T-helper 1 cell (primary cell): Measurements from ENCODE around the gene OR8A1.

Source experiments
- DNase-seq, 5 donors: peaks; one replicate each; pipeline ENCODE4 v3.0.0-alpha.2; 2012 to 2020
- total RNA-seq, 4 donors: gene quantifications; one replicate each; lab custom pipeline; 2026; lab: John Stamatoyannopoulos, UW

Gene OR8A1
- 0 reads per million in 4 donors for total RNA-seq

GRCh38 chr11:124569697-124570096 lies at the start of gene OR8A1:
Gene OR8A1 (plus strand): TSS chr11:124569997. CDS start chr11:124570120, 123 bp downstream.
- DNase-seq = no peak

DNA sequence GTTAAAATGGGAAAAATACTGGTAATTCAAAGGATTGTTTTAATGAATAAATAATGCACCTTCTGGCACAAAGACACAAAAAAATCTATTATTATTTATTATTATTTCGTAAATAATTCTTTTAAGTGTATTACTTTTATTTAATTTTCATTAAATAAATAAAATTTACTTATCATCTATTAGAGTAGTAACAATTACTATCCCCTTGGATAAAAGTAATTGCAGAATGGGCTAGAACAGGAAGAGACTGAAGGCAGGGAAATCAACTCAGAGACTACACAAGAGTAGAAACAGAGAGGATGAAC lies 49.3 kb upstream of the OR8A1 start:
- no peak for DNase-seq

DNA sequence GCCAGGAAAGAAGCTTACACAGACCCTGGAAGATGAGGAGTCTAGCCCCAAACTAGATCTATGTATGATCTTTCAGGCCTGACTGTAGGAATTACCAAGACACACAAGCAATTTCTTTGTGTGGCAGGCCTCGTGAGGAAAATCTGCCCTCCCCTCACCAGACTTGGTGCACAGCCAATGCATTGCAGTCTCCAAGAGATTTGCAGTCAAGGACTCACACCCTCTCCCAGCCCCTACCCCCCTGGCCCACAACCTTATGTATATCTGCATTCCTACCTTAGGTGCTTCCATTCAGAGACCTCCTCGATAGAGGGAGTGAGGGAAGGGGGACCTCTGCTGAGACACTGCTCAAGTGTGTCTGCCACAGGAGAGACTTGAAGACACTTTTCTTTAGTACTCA lies 36.2 kb upstream of the OR8A1 start:
- no peak for DNase-seq

GRCh38 chr11:124534051-124534450 lies 35.7 kb upstream of the OR8A1 start:
- DNase-seq = no peak

- no peak for DNase-seq
Measured at GRCh38 chr11:124535552-124536232, 34.1 kb upstream of the OR8A1 start.

DNA sequence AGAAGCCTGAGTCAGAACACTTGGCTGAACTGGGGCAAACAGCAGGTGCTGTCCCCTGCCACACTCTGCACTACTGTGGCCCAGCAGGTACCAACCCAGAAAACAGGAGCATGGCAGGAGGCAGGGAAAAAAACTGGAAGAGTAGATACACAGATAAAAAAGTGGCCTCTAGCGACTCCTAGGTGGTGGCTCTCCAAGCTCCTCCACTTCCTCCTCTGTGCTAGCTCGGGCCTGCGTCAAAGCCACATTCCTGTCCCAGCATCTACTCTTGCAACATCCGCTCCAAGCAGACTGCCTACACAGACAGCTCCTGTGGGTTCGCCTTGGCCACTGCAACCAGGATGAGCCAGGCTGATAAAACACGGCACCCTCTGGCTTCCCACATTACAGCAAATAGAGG lies 33.3 kb upstream of the OR8A1 start:
- DNase-seq = no peak

- no peak for DNase-seq
Measured at GRCh38 chr11:124538019-124538418, 31.8 kb upstream of the OR8A1 start.

DNA sequence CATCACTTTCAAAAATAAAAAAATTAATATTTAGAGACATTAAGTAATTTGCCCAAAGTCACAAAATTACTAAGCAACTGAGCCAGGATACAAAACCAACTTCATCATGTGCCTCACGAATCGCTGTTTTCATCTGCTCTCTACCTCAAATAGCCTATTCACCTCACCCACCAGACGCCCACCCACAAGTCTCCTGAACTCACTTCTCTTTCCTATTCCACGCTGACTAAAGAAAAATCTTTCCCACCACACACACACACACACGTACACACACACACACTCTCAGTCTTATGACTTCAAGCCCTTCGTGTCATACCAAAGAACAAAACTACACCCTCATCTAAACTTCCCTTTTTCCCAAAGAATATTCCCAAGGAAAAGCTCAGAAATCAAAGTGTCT lies 28.6 kb upstream of the OR8A1 start:
- DNase-seq = no peak

GRCh38 chr11:124543145-124543544 lies 26.7 kb upstream of the OR8A1 start:
- no peak for DNase-seq

GRCh38 chr11:124543554-124543953 lies 26.2 kb upstream of the OR8A1 start, which contains the start of gene OR8B12:
Gene OR8B12 (minus strand): TSS chr11:124543654. CDS start chr11:124543654, 0 bp downstream.
- no peak for DNase-seq

- DNase-seq = no peak
Measured at GRCh38 chr11:124551189-124551588, 18.6 kb upstream of the OR8A1 start.

DNA sequence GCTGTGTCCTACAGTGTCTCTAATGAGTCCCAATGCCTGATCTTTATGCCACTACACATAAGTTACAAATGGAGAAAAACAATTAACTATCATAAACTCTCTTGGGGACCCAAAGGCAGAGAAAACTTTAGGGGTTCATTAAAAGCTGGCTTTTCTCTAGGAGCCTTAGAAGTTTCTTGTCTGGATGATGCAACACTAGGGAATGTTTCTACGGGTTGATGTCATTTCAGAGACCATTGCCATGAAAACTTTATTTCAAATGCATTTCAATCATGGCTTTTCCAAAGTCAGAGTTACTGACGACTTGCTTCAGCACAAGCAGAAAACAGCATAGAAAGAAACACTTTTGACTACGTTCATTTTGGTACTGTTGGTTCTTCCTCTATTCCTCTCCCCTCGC lies 17.8 kb upstream of the OR8A1 start:
- no peak for DNase-seq

GRCh38 chr11:124556828-124557227 lies 13.0 kb upstream of the OR8A1 start:
- no peak for DNase-seq

GRCh38 chr11:124570160-124570559 lies 363 bp downstream of the OR8A1 start:
- no peak for DNase-seq

- no peak for DNase-seq
Measured at GRCh38 chr11:124577716-124578427, 8.1 kb downstream of the OR8A1 start.

- DNase-seq = no peak
Measured at GRCh38 chr11:124578761-124579160, 9.0 kb downstream of the OR8A1 start.

DNA sequence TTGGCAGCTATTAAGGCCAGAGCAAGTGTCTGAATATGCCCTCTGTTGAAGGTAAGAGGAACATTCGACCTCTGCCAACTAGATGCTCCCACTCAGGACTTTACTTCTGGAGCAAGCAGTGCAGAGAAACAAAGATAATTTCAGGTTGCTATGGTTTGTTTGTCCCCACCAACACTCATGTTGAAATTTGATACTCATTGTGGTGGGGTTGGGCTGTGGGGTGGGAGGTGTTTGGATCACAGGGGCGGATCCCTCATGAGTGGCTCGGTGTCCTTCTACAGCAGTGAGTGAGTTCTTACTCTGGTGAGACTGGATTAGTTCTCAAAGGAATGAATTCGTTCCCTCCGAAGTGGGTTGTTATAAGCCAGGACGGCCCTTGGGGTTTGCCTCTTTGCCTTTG lies 12.0 kb downstream of the OR8A1 start:
- DNase-seq = no peak

GRCh38 chr11:124582565-124582964 lies 12.8 kb downstream of the OR8A1 start:
- no peak for DNase-seq

DNA sequence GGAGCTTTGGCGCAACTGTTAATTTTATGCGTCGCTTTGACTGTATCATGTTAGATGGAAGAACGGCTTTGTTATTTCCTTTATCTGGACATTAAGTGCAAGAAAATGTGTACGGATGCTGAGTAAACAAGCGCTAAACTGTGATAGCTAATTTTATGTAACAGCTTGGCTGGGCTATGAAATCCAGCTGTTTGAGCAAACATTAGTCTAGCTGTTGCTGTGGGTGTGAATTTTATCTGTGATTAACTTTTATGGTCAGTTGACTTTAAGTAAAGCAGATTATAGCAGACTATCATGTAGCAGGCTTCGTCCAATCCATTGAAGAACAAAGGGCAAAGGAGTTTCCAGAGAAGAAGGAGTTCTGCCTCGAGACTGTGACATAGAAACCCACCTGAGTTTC lies 14.0 kb downstream of the OR8A1 start:
- DNase-seq = no peak

DNA sequence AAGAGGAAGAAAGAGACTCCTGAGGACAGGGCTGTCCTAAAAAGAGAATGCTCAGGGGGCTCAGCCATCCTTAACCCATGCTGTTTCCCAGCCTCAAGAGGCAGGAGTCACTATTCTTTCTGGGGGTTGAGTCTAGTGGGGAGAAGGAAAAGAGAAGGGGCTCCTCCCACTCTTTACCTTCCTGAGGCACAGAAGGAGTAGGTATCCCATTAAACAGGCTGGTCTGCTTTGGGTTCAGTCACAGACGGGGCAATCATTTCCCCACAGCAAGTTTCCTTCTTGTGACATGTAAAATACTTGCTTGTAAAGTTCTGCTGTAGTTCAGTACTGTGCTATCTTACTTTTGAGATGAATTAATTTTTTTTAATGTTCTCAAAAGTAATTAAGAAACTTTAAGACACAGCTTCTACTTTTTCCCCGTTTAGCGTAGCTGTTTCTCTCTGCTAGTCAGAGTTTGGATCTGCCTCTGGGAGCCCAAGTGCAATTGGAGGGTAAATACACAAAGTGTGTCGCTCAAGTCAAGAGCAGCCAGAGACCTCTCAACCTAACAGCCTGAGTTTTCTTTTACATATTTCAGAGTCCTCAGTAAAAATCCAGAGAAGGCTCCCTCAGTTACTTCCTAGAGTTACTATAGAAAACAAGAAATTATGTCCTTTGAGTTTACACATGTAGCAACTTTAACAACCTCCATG lies 15.0 kb downstream of the OR8A1 start:
- no peak for DNase-seq

DNA sequence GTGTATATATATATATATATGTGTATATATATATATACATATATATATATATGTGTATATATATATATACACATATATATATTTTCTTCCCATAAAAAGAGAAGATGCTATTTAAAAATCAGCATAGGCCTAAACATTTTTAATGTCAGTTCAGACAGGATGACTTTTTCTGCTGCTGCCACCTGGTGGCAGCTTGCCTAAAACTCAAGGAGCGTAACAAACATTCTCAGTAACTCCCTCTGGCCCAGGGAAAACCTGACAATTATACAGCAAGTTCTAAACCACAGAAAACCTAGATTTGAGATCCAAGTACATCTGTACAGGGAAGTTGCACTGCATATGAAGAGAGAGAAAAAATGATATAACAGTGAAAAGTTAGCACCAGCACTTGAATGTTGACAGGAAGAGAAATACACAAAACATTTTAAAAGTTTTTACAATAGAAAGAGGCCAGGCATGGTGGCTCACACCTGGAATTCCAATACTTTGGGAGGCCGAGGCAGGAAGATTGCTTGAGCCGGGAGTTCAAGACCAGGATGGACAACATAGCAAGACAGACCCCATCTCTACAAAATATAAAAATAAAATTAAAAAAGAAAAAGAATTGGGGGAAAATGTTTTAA lies 16.6 kb downstream of the OR8A1 start:
- peak in 3 of 5 donors; percentile 5 to 34 (median 11) for DNase-seq

DNA sequence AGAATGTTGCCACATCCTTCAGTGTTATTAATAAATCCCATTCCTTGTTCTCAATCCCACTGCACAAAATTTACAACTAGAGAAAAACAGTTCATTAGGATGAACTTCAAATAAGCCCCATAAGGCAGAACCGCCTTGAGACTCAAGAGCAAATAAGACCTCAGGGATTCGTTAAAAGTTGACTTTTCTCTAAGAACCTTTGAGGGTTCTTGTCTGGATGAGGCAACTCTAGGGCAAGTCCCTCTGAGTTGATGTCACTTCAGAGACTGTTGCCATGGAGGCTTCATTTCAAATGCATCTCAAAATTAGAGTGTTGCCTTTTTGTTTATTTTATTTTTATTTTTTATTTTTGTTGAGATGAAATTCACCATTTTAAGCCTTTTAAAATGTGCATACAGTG lies 21.6 kb downstream of the OR8A1 start:
- DNase-seq = no peak

GRCh38 chr11:124592627-124593026 lies 22.8 kb downstream of the OR8A1 start:
- DNase-seq = no peak

DNA sequence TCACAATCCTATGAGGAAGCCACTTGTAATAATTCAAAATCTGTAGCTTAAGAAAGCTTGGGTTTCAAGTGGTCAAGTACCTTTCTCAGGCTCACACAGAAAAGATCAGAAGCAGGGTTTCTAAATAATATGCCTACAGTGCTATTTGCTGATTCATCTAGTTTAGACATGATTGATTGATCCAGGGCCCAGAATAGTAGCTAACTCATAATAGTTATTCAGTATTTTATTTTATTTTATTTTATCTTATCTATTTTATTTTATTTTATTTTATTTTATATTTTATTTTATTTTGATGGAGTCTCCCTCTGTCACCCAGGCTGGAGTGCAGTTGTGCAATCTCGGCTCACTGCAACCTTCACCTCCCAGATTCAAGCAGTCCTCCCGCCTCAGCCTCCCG lies 25.5 kb downstream of the OR8A1 start:
- DNase-seq = no peak
